WTC11 (cell line): Measurements from ENCODE around the gene STK17B. TPM values are rescaled to one million over a fixed set of nuclear protein-coding genes. Genes with fewer than 3 reads are reported as not detected.

Source experiments
- ATAC-seq: fragments of 200-7000 bp; cut with Tn5 transposase; 2 replicates; pipeline ENCODE4 v1.10.0; 2021; ENCODE audit warnings: mild to moderate bottlenecking, moderate library complexity
- CTCF ChIA-PET: fragments of 300-600 bp; sonication (Branson Sonifier 250); formaldehyde crosslinking; loops from one replicate; lab custom pipeline; 2021; ENCODE audit warnings: antibody characterized with exemption; lab: Charles Lee
- POLR2A ChIA-PET: fragments of 350-600 bp; sonication (Branson Sonifier 250); formaldehyde crosslinking; loops from one replicate; lab custom pipeline; 2021; ENCODE audit warnings: antibody characterized with exemption; lab: Charles Lee
- DNase-seq: peaks from one replicate; pipeline ENCODE4 v3.0.0; 2021; ENCODE audit warnings: low spot score
- H3K27ac Mint-ChIP-seq: 2 replicates; pipeline ENCODE4 v1.8.0; 2021; ENCODE audit warnings: mixed read lengths
- H3K27me3 Mint-ChIP-seq: 2 replicates; pipeline ENCODE4 v1.8.0; 2021; ENCODE audit warnings: low read depth, mild to moderate bottlenecking, moderate library complexity, mixed read lengths
- H3K36me3 Mint-ChIP-seq: 2 replicates; pipeline ENCODE4 v1.8.0; 2021; ENCODE audit warnings: mixed read lengths
- H3K4me1 Mint-ChIP-seq: 2 replicates; pipeline ENCODE4 v1.8.0; 2022; ENCODE audit warnings: mixed read lengths
- H3K4me3 Mint-ChIP-seq: 2 replicates; pipeline ENCODE4 v1.8.0; 2021; ENCODE audit warnings: mild to moderate bottlenecking, moderate library complexity, mixed read lengths
- H3K9me3 Mint-ChIP-seq: 2 replicates; pipeline ENCODE4 v1.8.0; 2021; ENCODE audit warnings: mixed read lengths
- ATF2 ChIP-seq: sonication (generic); formaldehyde crosslinking; IDR thresholded peaks from 2 replicates; pipeline ENCODE4 v1.8.1; 2022; ENCODE audit warnings: low read depth, missing genetic modification reagents, borderline replicate concordance
- ATF6 ChIP-seq: sonication (generic); formaldehyde crosslinking; IDR thresholded peaks from 2 replicates; pipeline ENCODE4 v1.8.1; 2023; ENCODE audit warnings: mild to moderate bottlenecking, missing genetic modification reagents
- CDX4 ChIP-seq: fragments of 250-450 bp; sonication (Bioruptor Pico); IDR thresholded peaks from 2 replicates; pipeline ENCODE4 v1.9.0; 2021; ENCODE audit warnings: moderate library complexity, mild to moderate bottlenecking, inconsistent platforms, borderline replicate concordance
- E2F1 ChIP-seq: sonication (generic); formaldehyde crosslinking; IDR thresholded peaks from 2 replicates; pipeline ENCODE4 v1.8.0; 2022; ENCODE audit warnings: mild to moderate bottlenecking, missing genetic modification reagents
- E2F5 ChIP-seq: sonication (generic); formaldehyde crosslinking; IDR thresholded peaks from 2 replicates; pipeline ENCODE4 v1.8.1; 2022; ENCODE audit warnings: mild to moderate bottlenecking, moderate library complexity, missing genetic modification reagents
- EMX1 ChIP-seq: fragments of 250-450 bp; sonication (Bioruptor Pico); IDR thresholded peaks from 2 replicates; pipeline ENCODE4 v1.8.0; 2021; ENCODE audit warnings: mild to moderate bottlenecking
- FOXK1 ChIP-seq: sonication (generic); formaldehyde crosslinking; IDR thresholded peaks from 2 replicates; pipeline ENCODE4 v1.8.0; 2022; ENCODE audit warnings: mild to moderate bottlenecking, moderate library complexity, missing genetic modification reagents
- GABPB1 ChIP-seq: sonication (generic); formaldehyde crosslinking; IDR thresholded peaks from 2 replicates; pipeline ENCODE4 v1.8.1; 2023; ENCODE audit warnings: mild to moderate bottlenecking, missing genetic modification reagents
- KAT7 ChIP-seq: sonication (generic); formaldehyde crosslinking; IDR thresholded peaks from 2 replicates; pipeline ENCODE4 v1.8.1; 2023; ENCODE audit warnings: missing genetic modification reagents, mild to moderate bottlenecking, borderline replicate concordance
- PREB ChIP-seq: sonication (generic); formaldehyde crosslinking; IDR thresholded peaks from 2 replicates; pipeline ENCODE4 v1.8.1; 2022; ENCODE audit warnings: mild to moderate bottlenecking, missing genetic modification reagents, moderate library complexity, borderline replicate concordance
- SP1 ChIP-seq: sonication (generic); formaldehyde crosslinking; conservative IDR thresholded peaks from 2 replicates; pipeline ENCODE4 v1.8.1; 2022; ENCODE audit warnings: missing genetic modification reagents
- STAT6 ChIP-seq: sonication (generic); formaldehyde crosslinking; conservative IDR thresholded peaks from 2 replicates; pipeline ENCODE4 v1.8.1; 2023; ENCODE audit warnings: mild to moderate bottlenecking, low read depth, missing genetic modification reagents, moderate library complexity
- USF2 ChIP-seq: sonication (generic); formaldehyde crosslinking; IDR thresholded peaks from 2 replicates; pipeline ENCODE4 v1.8.1; 2023; ENCODE audit warnings: mild to moderate bottlenecking, missing genetic modification reagents, moderate library complexity
- ZMAT4 ChIP-seq: fragments of 250-450 bp; sonication (Bioruptor Pico); IDR thresholded peaks from 2 replicates; pipeline ENCODE4 v1.9.0; 2021; ENCODE audit warnings: mild to moderate bottlenecking
- ZNF232 ChIP-seq: sonication (generic); formaldehyde crosslinking; IDR thresholded peaks from 2 replicates; pipeline ENCODE4 v1.8.0; 2022; ENCODE audit warnings: mild to moderate bottlenecking, missing genetic modification reagents
- ZNF281 ChIP-seq: sonication (generic); formaldehyde crosslinking; IDR thresholded peaks from 2 replicates; pipeline ENCODE4 v1.8.0; 2023; ENCODE audit warnings: mild to moderate bottlenecking, missing genetic modification reagents
- ZNF423 ChIP-seq: fragments of 250-450 bp; sonication (Bioruptor Pico); IDR thresholded peaks from 2 replicates; pipeline ENCODE4 v2.1.2; 2022; ENCODE audit warnings: mild to moderate bottlenecking, moderate library complexity
- ZNF512 ChIP-seq: sonication (generic); formaldehyde crosslinking; IDR thresholded peaks from 2 replicates; pipeline ENCODE4 v1.8.1; 2022; ENCODE audit warnings: missing genetic modification reagents, borderline replicate concordance
- total RNA-seq: library from RNA; stranded (reverse); gene quantifications from 3 replicates; pipeline ENCODE4 v1.2.3, GENCODE V29; 2021

Gene STK17B
- total RNA-seq, 1 experiment from 2014 or later, result 11.8 TPM

GRCh38 chr2:196177124-196177523 is 5.7 kb upstream of the STK17B start (continued):
- TF ChIP-seq EMX1 (no peak), ATF2 (no peak), PREB (CRISPR knock-in tag) (no peak), FOXK1 (CRISPR knock-in tag) (no peak), ZNF423 (CRISPR knock-in tag) (no peak), ZNF512 (CRISPR knock-in tag) (no peak), ATF6 (CRISPR knock-in tag) (no peak)

GRCh38 chr2:196176142-196176738 is 4.9 kb upstream of the STK17B start:
- Mint-ChIP-seq H3K9me3 (no peaks in the 10 kb centered on the region), H3K4me3 (no peak overlapping the region), H3K27ac (no peak overlapping the region), H3K4me1 (peaks cover 8% of the 10 kb centered on the region), H3K27me3 (peaks cover 16% of the 10 kb centered on the region), H3K36me3 (no peaks in the 10 kb centered on the region)
- POLR2A ChIA-PET, result interaction anchor here (1.1 kb wide), 1 partner anchor 9 kb away, joined by 3 read pairs; no protein-coding TSS in a partner anchor
- ATAC-seq (no peak), DNase-seq (no peak)
- CTCF ChIA-PET, result no interaction called here
- TF ChIP-seq E2F1 (CRISPR knock-in tag) (no peak), GABPB1 (CRISPR knock-in tag) (no peak), KAT7 (CRISPR knock-in tag) (no peak), ZNF232 (CRISPR knock-in tag) (no peak), ZMAT4 (CRISPR knock-in tag) (no peak), SP1 (CRISPR knock-in tag) (no peak), ZNF281 (CRISPR knock-in tag) (no peak), CDX4 (CRISPR knock-in tag) (no peak), STAT6 (CRISPR knock-in tag) (no peak), USF2 (CRISPR knock-in tag) (no peak), E2F5 (CRISPR knock-in tag) (no peak)
